ENCODE data around the gene GSG1. TPM values are rescaled to one million over a fixed set of nuclear protein-coding genes. Genes with fewer than 3 reads are reported as not detected.

Gene GSG1
- polyA plus RNA-seq, 2 of the 4 experiments (the other 2 are of a cell fraction): 0.06 TPM; not detected in 1

- Histone ChIP-seq H3K4me1 (peaks cover 8% of the 10 kb centered on the region; the same call in 1 of the 3 replicates), H3K9me3 (no peaks in the 10 kb centered on the region), H3K27ac (peak within 1 kb of the TSS; percentile 83 to 92), H3K4me2 (peak within 1 kb of the TSS; percentile 97), H3K4me3 (peak within 1 kb of the TSS; percentile 97)
- FAIRE-seq: no peak
- DNase-seq (ENCODE audit: low read depth in 1 of 2, low spot score in 1 of 2): peak; percentile 74 to 88
- ChIA-PET POLR2A (interaction anchor here (0.7 to 1.1 kb wide), 2 partner anchors 14 to 68 kb away, joined by 3 to 4 read pairs; no protein-coding TSS in a partner anchor), CTCF (interaction anchor here (0.6 to 3.7 kb wide), 20 partner anchors 12 to 212 kb away, joined by 3 to 23 read pairs (median 4); no protein-coding TSS in a partner anchor)
- TF ChIP-seq HOXB5 (CRISPR knock-in tag; IDR thresholded peaks at IDR 0.05) (no peak), RNF2 (IDR thresholded peaks at IDR 0.05; ENCODE audit: borderline replicate concordance, low read depth) (no peak), CEBPB (IDR thresholded peaks at IDR 0.05) (peak; percentile 68 to 84; a peak in 3 of 4 replicates), MAX (IDR thresholded peaks at IDR 0.05) (peak; percentile 43), PHF8 (IDR thresholded peaks at IDR 0.05; ENCODE audit: borderline replicate concordance, low read depth) (peak; percentile 46; the same call in 1 of the 2 replicates), NFE2L2 (conservative IDR thresholded peaks at IDR 0.05; ENCODE audit: low read length) (no peak), KDM5A (IDR thresholded peaks at IDR 0.05) (peak; percentile 59; the same call in 1 of the 2 replicates), POLR2A (IDR thresholded peaks at IDR 0.05; ENCODE audit: low read length) (peak; percentile 86), CTCF (IDR thresholded peaks at IDR 0.05) (peak; percentile 28), SMC3 (IDR thresholded peaks at IDR 0.05) (peak; percentile 26; the same call in 2 of the 3 replicates), MAFK (IDR thresholded peaks at IDR 0.05; ENCODE audit: partially characterized antibody) (no peak), ZSCAN20 (CRISPR knock-in tag; IDR thresholded peaks at IDR 0.05) (no peak), SREBF2 (IDR thresholded peaks at IDR 0.05) (no peak), JUN (IDR thresholded peaks at IDR 0.05) (peak in 1 of 2 experiments; percentile 53; a peak in 1 of 5 replicates)
- peak; percentile 97 to 99 for ATAC-seq
- 2% methylated on average over 16 of the region's 74 CpGs for WGBS (ENCODE audit: missing lambda C conversion rate)
Observed at GRCh38 chr12:13044002-13044905, 59.2 kb downstream of the GSG1 start, which contains the start of gene FAM234B. Gene FAM234B, plus strand, starts transcription at chr12:13044381. Its CDS starts 23 bp downstream, at chr12:13044404.

GRCh38 chr12:13042666-13043230 is 60.7 kb downstream of the GSG1 start:
- ChIA-PET CTCF (interaction anchor here (1.4 to 3.7 kb wide), 3 partner anchors 18 to 169 kb away, joined by 3 to 23 read pairs (median 13); no protein-coding TSS in a partner anchor), POLR2A (no interaction called here)
- FAIRE-seq (no peak), ATAC-seq (no peak), DNase-seq (ENCODE audit: low read depth in 1 of 2, low spot score in 1 of 2) (no peak)
- Histone ChIP-seq H3K27ac (no peak overlapping the region), H3K4me2 (no peak overlapping the region), H3K9me3 (no peaks in the 10 kb centered on the region), H3K4me3 (no peak overlapping the region), H3K4me1 (peaks cover 8% of the 10 kb centered on the region; the same call in 1 of the 3 replicates)
- 71% methylated on average over 4 of the region's 4 CpGs for WGBS (ENCODE audit: missing lambda C conversion rate)
- no peak for TF ChIP-seq EP300 (IDR thresholded peaks at IDR 0.05)
- TF ChIP-seq REST (IDR thresholded peaks at IDR 0.05): no peak
- TF ChIP-seq NR3C1 (IDR thresholded peaks at IDR 0.05): no peak
- TF ChIP-seq SMC3 (IDR thresholded peaks at IDR 0.05): no peak
- no peak for TF ChIP-seq ELK1 (IDR thresholded peaks at IDR 0.05; ENCODE audit: low read depth, low read length)
- no peak for TF ChIP-seq HOXA7 (CRISPR knock-in tag; IDR thresholded peaks at IDR 0.05)
- no peak for TF ChIP-seq KDM5A (IDR thresholded peaks at IDR 0.05)
- TF ChIP-seq HMGXB4 (CRISPR knock-in tag; IDR thresholded peaks at IDR 0.05; ENCODE audit: borderline replicate concordance): no peak
- no peak for TF ChIP-seq RCOR1 (IDR thresholded peaks at IDR 0.05; ENCODE audit: low read depth, low read length)
- no peak for TF ChIP-seq RAD21 (conservative IDR thresholded peaks at IDR 0.05 in 1 of 2, IDR thresholded peaks at IDR 0.05 in 1 of 2)
- TF ChIP-seq NPAS2 (CRISPR knock-in tag; IDR thresholded peaks at IDR 0.05; ENCODE audit: borderline replicate concordance): no peak
